H1 (cell line): ENCODE results near the gene GALNT6. TPM values are rescaled to one million over a fixed set of nuclear protein-coding genes. Genes with fewer than 3 reads are reported as not detected.
A peak's percentile ranks its signal among the peaks of the same experiment; 100 is the strongest.
"Not testable (repeated sequence)": the region's sequence is repeated elsewhere in the genome, so short reads cannot be mapped to it uniquely, and the experiment has no call there.

Source experiments
- CTCF ChIA-PET: fragments of 300-600 bp; sonication (Branson Sonifier 250); formaldehyde crosslinking; loops from one replicate; lab custom pipeline; 2021; ENCODE audit not compliant: partially characterized antibody; lab: Charles Lee
- POLR2A ChIA-PET: fragments of 300-600 bp; sonication (Branson Sonifier 250); formaldehyde crosslinking; loops from one replicate; lab custom pipeline; 2021; ENCODE audit warnings: inconsistent platforms; ENCODE audit not compliant: partially characterized antibody; lab: Charles Lee
- DNase-seq, 2 experiments: peaks; one replicate each; pipeline versions ENCODE4 v3.0.0 to v3.0.0-alpha.2; 2010 to 2022; ENCODE audit warnings: low spot score in 2 of 2, low read depth in 1 of 2, mixed read lengths in 1 of 2
- FAIRE-seq: peaks from 2 replicates; lab custom pipeline; 2011; peaks lifted over from hg19 to GRCh38; lab: Jason Lieb, UNC
- H2AFZ ChIP-seq: 2 replicates; pipeline ENCODE4 v1.8.1; 2012; ENCODE audit warnings: low read length, inconsistent platforms
- H2AK5ac ChIP-seq: 2 replicates; pipeline ENCODE4 v1.6.1; 2013; ENCODE audit warnings: low read depth, low read length
- H2BK120ac ChIP-seq: replicated peaks from 2 replicates; pipeline ENCODE3; 2013; ENCODE audit warnings: low read depth, low read length, inconsistent platforms
- H2BK12ac ChIP-seq: 2 replicates; pipeline ENCODE4 v1.6.1; 2013; ENCODE audit warnings: low read depth, low read length
- H2BK15ac ChIP-seq: 2 replicates; pipeline ENCODE4 v1.6.1; 2013; ENCODE audit warnings: low read length
- H2BK20ac ChIP-seq: 2 replicates; pipeline ENCODE4 v1.6.1; 2013; ENCODE audit warnings: low read length
- H2BK5ac ChIP-seq: 2 replicates; pipeline ENCODE4 v1.6.1; 2013; ENCODE audit warnings: low read depth, low read length
- H3K14ac ChIP-seq: 2 replicates; pipeline ENCODE4 v1.6.1; 2013; ENCODE audit warnings: inconsistent platforms; ENCODE audit not compliant: insufficient read length
- H3K18ac ChIP-seq: 2 replicates; pipeline ENCODE4 v1.6.1; 2013; ENCODE audit warnings: low read length; ENCODE audit errors: extremely low read depth
- H3K23ac ChIP-seq: 2 replicates; pipeline ENCODE4 v1.6.1; 2013; ENCODE audit warnings: inconsistent platforms; ENCODE audit not compliant: insufficient read length
- H3K23me2 ChIP-seq: 2 replicates; pipeline ENCODE4 v1.6.1; 2013; ENCODE audit warnings: low read depth, low read length
- H3K27ac ChIP-seq: 2 replicates; pipeline ENCODE4 v1.6.1; 2011; ENCODE audit warnings: low read depth, low read length, inconsistent platforms
- H3K27me3 ChIP-seq, 4 experiments: replicated peaks in 1 of 4; 1 replicate in 1 of 4; 2 replicates in 3 of 4; pipeline versions ENCODE4 v1.6.1 to v1.8.1; 2011 to 2013; ENCODE audit warnings: low read length in 3 of 4, mild to moderate bottlenecking in 3 of 4, inconsistent platforms in 2 of 4, mixed read lengths in 2 of 4, moderate library complexity in 1 of 4; ENCODE audit not compliant: control insufficient read depth in 3 of 4, insufficient read depth in 3 of 4; ENCODE audit errors: extremely low read depth in 1 of 4
- H3K36me3 ChIP-seq, 4 experiments: 2 replicates each; pipeline versions ENCODE4 v1.6.1 to v1.8.1; 2011 to 2013; ENCODE audit warnings: mild to moderate bottlenecking in 4 of 4, low read length in 3 of 4, moderate library complexity in 2 of 4, control low read depth in 1 of 4, inconsistent platforms in 1 of 4; ENCODE audit not compliant: insufficient read depth in 4 of 4, control insufficient read depth in 2 of 4
- H3K4ac ChIP-seq: replicated peaks from 2 replicates; pipeline ENCODE3; 2013; ENCODE audit warnings: low read length, low read depth, mixed read lengths, inconsistent platforms; ENCODE audit not compliant: insufficient read length
- H3K4me1 ChIP-seq, 4 experiments: replicated peaks in 1 of 4; 1 replicate in 1 of 4; 2 replicates in 3 of 4; pipeline versions ENCODE4 v1.6.1 to v1.8.1; 2011 to 2013; ENCODE audit warnings: low read length in 3 of 4, inconsistent platforms in 2 of 4, mixed read lengths in 1 of 4; ENCODE audit not compliant: insufficient read depth in 4 of 4, control insufficient read depth in 3 of 4
- H3K4me2 ChIP-seq, 2 experiments: 2 replicates each; pipeline versions ENCODE4 v1.6.1 to v1.8.1; 2011 to 2013; ENCODE audit warnings: low read depth in 2 of 2, low read length in 2 of 2, control low read depth in 1 of 2, inconsistent platforms in 1 of 2, mild to moderate bottlenecking in 1 of 2; ENCODE audit not compliant: insufficient read depth in 1 of 2
- H3K4me3 ChIP-seq, 4 experiments: fragments of 200-600, 300-600 bp in 1 of 4; sonication (generic), shearing (Covaris generic), sonication (Bioruptor Twin) in 1 of 4; 2 replicates each; pipeline versions ENCODE4 v1.5.1 to v1.8.1; 2011 to 2016; ENCODE audit warnings: low read length in 4 of 4, low read depth in 3 of 4, control low read depth in 2 of 4, inconsistent platforms in 2 of 4, mild to moderate bottlenecking in 2 of 4, mixed read lengths in 1 of 4, moderate library complexity in 1 of 4; ENCODE audit not compliant: insufficient read depth in 2 of 4; ENCODE audit errors: extremely low read depth in 1 of 4
- H3K56ac ChIP-seq: replicated peaks from 2 replicates; pipeline ENCODE3; 2013; ENCODE audit warnings: low read depth, mild to moderate bottlenecking, mixed read lengths, low read length, inconsistent platforms; ENCODE audit not compliant: insufficient read length
- H3K79me1 ChIP-seq: 2 replicates; pipeline ENCODE4 v1.6.1; 2013; ENCODE audit warnings: low read depth, low read length, control low read depth
- H3K79me2 ChIP-seq, 2 experiments: 2 replicates each; pipeline versions ENCODE4 v1.6.1 to v1.8.1; 2012 to 2013; ENCODE audit warnings: low read length in 2 of 2, mild to moderate bottlenecking in 2 of 2, inconsistent platforms in 1 of 2; ENCODE audit not compliant: insufficient read depth in 2 of 2, control insufficient read depth in 1 of 2
- H3K9ac ChIP-seq, 4 experiments: replicated peaks in 1 of 4; 1 replicate in 1 of 4; 2 replicates in 3 of 4; pipeline versions ENCODE4 v1.6.1 to v1.8.1; 2011 to 2013; ENCODE audit warnings: low read depth in 3 of 4, low read length in 3 of 4, control low read depth in 2 of 4, mild to moderate bottlenecking in 2 of 4, moderate library complexity in 2 of 4, inconsistent platforms in 1 of 4; ENCODE audit errors: extremely low read depth in 1 of 4
- H3K9me3 ChIP-seq, 2 experiments: 2 replicates each; pipeline versions ENCODE4 v1.6.1 to v1.8.1; 2012 to 2013; ENCODE audit warnings: mild to moderate bottlenecking in 2 of 2, moderate library complexity in 2 of 2, control low read depth in 1 of 2, inconsistent platforms in 1 of 2, low read depth in 1 of 2, low read length in 1 of 2, mixed read lengths in 1 of 2; ENCODE audit not compliant: insufficient read depth in 2 of 2
- H4K20me1 ChIP-seq, 2 experiments: replicated peaks in 1 of 2; 2 replicates each; pipeline versions ENCODE3 to v1.8.1; 2011 to 2013; ENCODE audit warnings: inconsistent platforms in 2 of 2, low read length in 2 of 2, mild to moderate bottlenecking in 1 of 2; ENCODE audit not compliant: insufficient read depth in 2 of 2, control insufficient read depth in 1 of 2
- H4K5ac ChIP-seq: 2 replicates; pipeline ENCODE4 v1.6.1; 2013; ENCODE audit warnings: low read length, low read depth, mixed read lengths, inconsistent platforms; ENCODE audit not compliant: insufficient read length
- H4K8ac ChIP-seq: 2 replicates; pipeline ENCODE4 v1.8.0; 2013; ENCODE audit warnings: mild to moderate bottlenecking, moderate library complexity, low read length, inconsistent platforms; ENCODE audit not compliant: insufficient read depth; ENCODE audit errors: extremely low read depth
- H4K91ac ChIP-seq: replicated peaks from 2 replicates; pipeline ENCODE3; 2013; ENCODE audit warnings: low read length, mixed read lengths, inconsistent platforms; ENCODE audit not compliant: insufficient read length
- EZH2 ChIP-seq: fragments of 200-600 bp; sonication (generic); IDR thresholded peaks from 2 replicates; pipeline ENCODE4 v1.7.1; 2012; ENCODE audit warnings: low read depth, mild to moderate bottlenecking, moderate library complexity, low read length, inconsistent platforms; ENCODE audit not compliant: severe bottlenecking
- WGBS, 2 experiments: shearing (Covaris generic) in 1 of 2; methylation state at CpG; one replicate each; pipeline versions ENCODE4 v1.1.6 to v1.1.7; 2013 to 2015; ENCODE audit warnings: low lambda C conversion rate in 2 of 2, mixed read lengths in 2 of 2, inconsistent platforms in 1 of 2, low coverage in 1 of 2, missing lambda C conversion rate in 1 of 2; ENCODE audit not compliant: insufficient replicate concordance in 2 of 2, insufficient coverage in 1 of 2, insufficient read length in 1 of 2; ENCODE audit errors: extremely low coverage in 1 of 2, missing lambda C conversion rate in 1 of 2; 5-methylcytosine and 5-hydroxymethylcytosine counted together
- polyA plus RNA-seq, 7 experiments: library from polyadenylated mRNA; depleted of rRNA in 3 of 7; stranded (reverse) in 5 of 7; unstranded in 2 of 7; fragments of >200 nt in 5 of 7; fragments of 200-250 nt in 2 of 7; gene quantifications; 1 replicate in 5 of 7; 2 replicates in 1 of 7; 4 replicates in 1 of 7; pipeline versions ENCODE4 v1.2.1 to v1.2.3, GENCODE V29; 2011 to 2013; ENCODE audit warnings: missing spikeins in 2 of 7, mixed read lengths in 2 of 7
- total RNA-seq: library from RNA; stranded (reverse); fragmentation: NEBNext Ultra II Directional; extraction: Animal tissue kit (Norgen Biotek cat#: 25700); gene quantifications from 2 replicates; pipeline ENCODE4 v1.2.1, GENCODE V29; 2021

GALNT6 gene
- total and polyA plus RNA-seq, 2 of the 8 experiments (the other 6 are each of a cell fraction or from before 2014, with no cell fraction given) = 5.8 to 10.7 TPM

DNA sequence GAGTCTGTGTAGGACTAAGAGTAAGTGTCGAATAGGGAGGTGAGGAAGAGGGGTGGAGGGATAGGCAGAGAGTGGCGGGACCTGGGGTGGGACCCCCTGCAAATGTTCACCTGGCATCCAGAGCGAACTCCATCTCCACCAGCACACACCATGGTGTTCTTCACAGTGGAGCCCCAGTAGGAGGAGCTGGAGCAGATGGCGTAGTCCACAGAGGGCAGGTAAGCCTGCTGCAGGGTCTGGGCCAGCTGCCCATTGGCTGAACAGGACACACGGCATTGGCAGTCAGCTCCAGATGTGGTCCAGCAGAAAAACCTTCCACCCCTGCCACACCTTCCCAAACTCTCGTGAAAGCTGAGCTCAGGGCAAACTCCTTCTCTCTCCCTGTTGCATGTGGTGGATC lies 51.5 kb downstream of the GALNT6 start:
- H2BK15ac ChIP-seq = 0 out of 2 replicates have a peak overlapping the region, but pooled peaks have one; percentile 6
- WGBS, 2 experiments = 88 to 100% methylated on average over 1 to 6 of the region's 6 CpGs
- no peak overlapping the region for H3K4me2 ChIP-seq
- ChIA-PET POLR2A (interaction anchor here (0.8 to 1.2 kb wide), 2 partner anchors 13 to 256 kb away, joined by 3 read pairs; partner anchors contain the start of gene CSRNP2), CTCF (interaction anchor here (0.6 to 7.3 kb wide), 13 partner anchors 13 to 291 kb away, joined by 3 to 119 read pairs (median 24); partner anchors contain the start of genes BIN2 and SMAGP)
- no peak overlapping the region for H4K91ac ChIP-seq
- no peak overlapping the region for H4K5ac ChIP-seq
- H3K56ac ChIP-seq = no peak overlapping the region
- H3K27ac ChIP-seq = no peak overlapping the region
- H4K8ac ChIP-seq = no peak overlapping the region
- DNase-seq = no peak
- H3K4me1 ChIP-seq = peaks cover 0 to 3% (median 1%) of the 10 kb centered on the region in 4 experiments; a peak in 3 of 7 replicates
- H3K27me3 ChIP-seq = no peaks in the 10 kb centered on the region
- H3K18ac ChIP-seq = no peak overlapping the region
- H3K36me3 ChIP-seq = no peaks in the 10 kb centered on the region
- FAIRE-seq = no peak
- H3K9me3 ChIP-seq = no peaks in the 10 kb centered on the region
- no peaks in the 10 kb centered on the region for H4K20me1 ChIP-seq
- no peak overlapping the region for H3K23ac ChIP-seq
- H3K4ac ChIP-seq = no peak overlapping the region
- no peak overlapping the region for H2BK120ac ChIP-seq
- no peaks in the 10 kb centered on the region for H3K79me1 ChIP-seq
- H2AFZ ChIP-seq = peak overlapping the region; percentile 81; the same call in 1 of the 2 replicates
- no peak overlapping the region for H3K9ac ChIP-seq
- H3K23me2 ChIP-seq = no peaks in the 10 kb centered on the region
- no peak overlapping the region for H2BK12ac ChIP-seq
- H2BK5ac ChIP-seq = no peak overlapping the region
- H3K14ac ChIP-seq = no peak overlapping the region
- H3K79me2 ChIP-seq = no peaks in the 10 kb centered on the region
- no peak for TF ChIP-seq EZH2
- no peak overlapping the region for H2BK20ac ChIP-seq
- no peak overlapping the region for H3K4me3 ChIP-seq
- H2AK5ac ChIP-seq = no peak overlapping the region

DNA sequence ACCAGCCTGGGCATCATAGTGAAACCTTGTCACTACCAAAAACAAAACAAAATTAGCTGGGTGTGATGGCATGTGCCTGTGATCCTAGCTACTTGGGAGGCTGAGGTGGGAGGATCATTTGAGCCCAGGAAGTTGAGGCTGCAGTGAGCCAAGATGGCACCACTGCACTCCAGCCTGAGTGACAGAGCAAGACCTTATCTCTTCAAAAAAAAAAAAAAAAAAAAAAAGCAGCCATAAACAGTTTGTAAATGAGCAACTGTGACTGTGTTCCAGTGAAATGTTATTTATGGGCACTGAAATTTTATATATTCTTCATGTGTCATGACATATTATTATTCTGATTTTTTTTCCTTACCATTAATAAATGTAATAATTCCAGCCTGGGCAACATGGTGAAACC lies 53.9 kb downstream of the GALNT6 start:
- H3K9ac ChIP-seq, H3K79me2 ChIP-seq, H2BK120ac ChIP-seq, H4K8ac ChIP-seq, H3K36me3 ChIP-seq, H4K20me1 ChIP-seq, H3K9me3 ChIP-seq, H3K14ac ChIP-seq, H2BK5ac ChIP-seq, H4K5ac ChIP-seq, H2BK15ac ChIP-seq, H3K56ac ChIP-seq, H3K23me2 ChIP-seq, H2AK5ac ChIP-seq, H2AFZ ChIP-seq, H2BK12ac ChIP-seq, H2BK20ac ChIP-seq, H3K79me1 ChIP-seq, H3K4ac ChIP-seq, H3K27me3 ChIP-seq, DNase-seq, H3K4me2 ChIP-seq, H3K4me3 ChIP-seq, H3K27ac ChIP-seq, H3K23ac ChIP-seq, FAIRE-seq, H3K18ac ChIP-seq, H4K91ac ChIP-seq, H3K4me1 ChIP-seq: not testable (repeated sequence)
- ChIA-PET POLR2A (interaction anchor here (2.3 to 2.6 kb wide), 2 partner anchors 16 to 254 kb away, joined by 7 to 8 read pairs; partner anchors contain the start of gene CSRNP2), CTCF (interaction anchor here (0.9 to 7.3 kb wide), 5 partner anchors 9 to 70 kb away, joined by 3 to 119 read pairs (median 4); no protein-coding TSS in a partner anchor)
